ENCODE measurements around the gene DIAPH3. TPM values are rescaled to one million over a fixed set of nuclear protein-coding genes. Genes with fewer than 3 reads are reported as not detected.

The DIAPH3 gene, protein sequence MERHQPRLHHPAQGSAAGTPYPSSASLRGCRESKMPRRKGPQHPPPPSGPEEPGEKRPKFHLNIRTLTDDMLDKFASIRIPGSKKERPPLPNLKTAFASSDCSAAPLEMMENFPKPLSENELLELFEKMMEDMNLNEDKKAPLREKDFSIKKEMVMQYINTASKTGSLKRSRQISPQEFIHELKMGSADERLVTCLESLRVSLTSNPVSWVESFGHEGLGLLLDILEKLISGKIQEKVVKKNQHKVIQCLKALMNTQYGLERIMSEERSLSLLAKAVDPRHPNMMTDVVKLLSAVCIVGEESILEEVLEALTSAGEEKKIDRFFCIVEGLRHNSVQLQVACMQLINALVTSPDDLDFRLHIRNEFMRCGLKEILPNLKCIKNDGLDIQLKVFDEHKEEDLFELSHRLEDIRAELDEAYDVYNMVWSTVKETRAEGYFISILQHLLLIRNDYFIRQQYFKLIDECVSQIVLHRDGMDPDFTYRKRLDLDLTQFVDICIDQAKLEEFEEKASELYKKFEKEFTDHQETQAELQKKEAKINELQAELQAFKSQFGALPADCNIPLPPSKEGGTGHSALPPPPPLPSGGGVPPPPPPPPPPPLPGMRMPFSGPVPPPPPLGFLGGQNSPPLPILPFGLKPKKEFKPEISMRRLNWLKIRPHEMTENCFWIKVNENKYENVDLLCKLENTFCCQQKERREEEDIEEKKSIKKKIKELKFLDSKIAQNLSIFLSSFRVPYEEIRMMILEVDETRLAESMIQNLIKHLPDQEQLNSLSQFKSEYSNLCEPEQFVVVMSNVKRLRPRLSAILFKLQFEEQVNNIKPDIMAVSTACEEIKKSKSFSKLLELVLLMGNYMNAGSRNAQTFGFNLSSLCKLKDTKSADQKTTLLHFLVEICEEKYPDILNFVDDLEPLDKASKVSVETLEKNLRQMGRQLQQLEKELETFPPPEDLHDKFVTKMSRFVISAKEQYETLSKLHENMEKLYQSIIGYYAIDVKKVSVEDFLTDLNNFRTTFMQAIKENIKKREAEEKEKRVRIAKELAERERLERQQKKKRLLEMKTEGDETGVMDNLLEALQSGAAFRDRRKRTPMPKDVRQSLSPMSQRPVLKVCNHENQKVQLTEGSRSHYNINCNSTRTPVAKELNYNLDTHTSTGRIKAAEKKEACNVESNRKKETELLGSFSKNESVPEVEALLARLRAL
- 10 to 100 TPM in 1 of 2 donors, 1 to 10 TPM in 1; 10.0 to 21.6 TPM for total RNA-seq

GRCh38 chr13:60163478-60164233, at the start of gene DIAPH3:
Gene DIAPH3 (minus strand): TSS chr13:60163928. CDS start chr13:60163766, 162 bp downstream.

Small RNA genes within 50 kb of the gene (small RNA-seq; reads per million reads assigned to genes)
- gene RN7SL375P: 0 reads per million in 2 donors
- 0.21 to 0.23 reads per million in 2 donors for gene RNY4P28

Other genes starting within 250 kb of the DIAPH3 start
- gene TDRD3, start 233.3 kb upstream of the DIAPH3 start, total RNA-seq: 10 to 100 TPM; 72.6 to 80.6 TPM